Vagina (tissue), 2 donors: ENCODE data around the gene DNAJC27.

Source experiments
- CTCF ChIP-seq, 3 experiments: fragments of 450-650 bp in 2 of 3; fragments of 200-600 bp in 1 of 3; sonication (generic) in 1 of 3; IDR thresholded peaks; one replicate each; pipeline ENCODE4 v1.5.1; 2017 to 2019; ENCODE audit warnings: antibody characterized with exemption in 3 of 3, mild to moderate bottlenecking in 2 of 3, moderate library complexity in 2 of 3
- POLR2A ChIP-seq, 2 donors: fragments of 450-650 bp; IDR thresholded peaks; one replicate each; pipeline ENCODE4 v1.6.1; 2017; ENCODE audit warnings: antibody characterized with exemption in 2 of 2, mild to moderate bottlenecking in 2 of 2, moderate library complexity in 2 of 2
- POLR2AphosphoS5 ChIP-seq, 2 donors: sonication (generic); formaldehyde crosslinking; IDR thresholded peaks; one replicate each; pipeline ENCODE4 v1.9.0; 2017; ENCODE audit warnings: antibody characterized with exemption in 2 of 2, mild to moderate bottlenecking in 2 of 2, low read depth in 1 of 2; ENCODE audit not compliant: insufficient read depth in 1 of 2

DNA sequence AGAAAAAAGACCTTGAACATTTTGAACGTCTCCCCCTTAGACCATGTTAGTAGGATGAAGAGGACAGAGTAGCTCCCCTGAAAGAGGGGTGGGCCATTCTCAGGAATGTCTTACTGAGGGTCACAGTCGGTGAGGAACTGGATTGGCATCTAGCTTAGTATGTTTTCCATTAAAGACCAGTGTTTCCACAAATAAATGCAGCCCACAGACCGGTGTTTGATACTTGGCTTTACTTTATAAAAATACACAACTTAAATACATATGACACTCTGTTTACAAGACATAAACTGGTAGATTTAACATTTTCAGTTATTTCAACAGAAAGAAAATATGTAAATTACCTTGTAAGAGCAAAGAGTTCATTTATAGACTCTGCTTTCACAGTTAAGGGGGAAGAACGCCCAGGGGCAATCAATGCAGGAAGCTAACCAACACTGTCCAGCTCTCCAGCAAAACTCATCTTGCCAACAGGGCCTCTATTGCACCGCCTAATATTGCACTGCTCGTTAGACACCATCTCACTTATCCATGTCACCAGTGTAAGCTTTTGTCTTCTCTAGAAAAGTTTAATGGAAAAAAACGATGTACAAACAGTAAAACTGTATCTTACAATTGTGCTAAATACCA is 28.2 kb downstream of the DNAJC27 start:
- no peak for TF ChIP-seq CTCF (IDR thresholded peaks at IDR 0.05)
- TF ChIP-seq POLR2A (IDR thresholded peaks at IDR 0.05): no peak
- no peak for TF ChIP-seq POLR2AphosphoS5 (IDR thresholded peaks at IDR 0.05; ENCODE audit: insufficient read depth in 1 of 2, low read depth in 1 of 2)
